ENCODE data around the gene SLC41A3.

The SLC41A3 gene

GRCh38 chr3:126107957-126108675 lies 24.2 kb upstream of the SLC41A3 start:
- H3K4me1 ChIP-seq (ENCODE audit: insufficient read depth, low read length) = peaks cover 21% of the 10 kb centered on the region
- H3K4me3 ChIP-seq (ENCODE audit: low read length) = no peak overlapping the region
- no peak overlapping the region for H2AFZ ChIP-seq (ENCODE audit: low read depth, low read length)
- H3K36me3 ChIP-seq (ENCODE audit: insufficient read depth, low read length) = no peaks in the 10 kb centered on the region
- no peaks in the 10 kb centered on the region for H3K27me3 ChIP-seq (ENCODE audit: insufficient read depth, low read length)
- no peaks in the 10 kb centered on the region for H3K9me3 ChIP-seq (ENCODE audit: low read length)

DNA sequence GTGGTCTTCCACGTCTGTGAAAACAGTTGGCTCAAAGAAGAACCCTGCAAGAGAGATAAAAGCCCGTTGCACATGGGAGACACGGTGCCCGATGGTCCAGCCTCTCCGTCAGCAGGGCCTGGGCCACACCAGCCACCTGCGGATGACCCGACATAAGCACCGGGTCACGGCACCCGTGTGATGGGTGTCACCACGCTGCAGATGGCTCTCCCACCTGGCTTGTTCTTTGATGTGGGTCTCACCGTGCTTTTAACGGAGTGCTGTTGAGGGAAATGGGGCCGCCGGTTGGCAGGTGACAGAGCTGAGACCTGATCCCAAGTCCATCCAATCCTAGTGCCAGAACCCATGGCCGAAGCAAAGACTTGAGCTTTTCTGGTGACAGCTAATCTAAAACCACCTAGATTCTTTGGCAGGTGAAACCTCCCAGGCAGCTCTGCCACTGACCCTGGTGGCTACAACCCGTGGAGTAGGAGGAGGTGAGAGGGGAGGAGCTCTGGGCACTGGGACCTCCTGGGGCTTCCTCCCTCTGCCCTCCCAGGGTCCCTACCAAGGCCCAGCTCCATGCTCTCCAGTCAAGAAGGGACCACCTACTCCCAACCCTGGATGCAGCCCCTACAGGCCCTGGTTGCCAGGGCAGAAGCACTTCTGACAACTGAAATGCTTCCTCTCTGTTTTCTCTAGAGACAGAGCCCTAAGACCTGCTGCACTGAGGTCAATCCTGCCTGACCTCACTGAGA lies 23.4 kb upstream of the SLC41A3 start:
- no peaks in the 10 kb centered on the region for H3K36me3 ChIP-seq (ENCODE audit: insufficient read depth, low read length)

GRCh38 chr3:126106336-126107202 lies 22.6 kb upstream of the SLC41A3 start:
- no peak overlapping the region for H3K4me3 ChIP-seq (ENCODE audit: low read length)
- no peaks in the 10 kb centered on the region for H3K9me3 ChIP-seq (ENCODE audit: low read length)
- H3K27me3 ChIP-seq (ENCODE audit: insufficient read depth, low read length) = no peaks in the 10 kb centered on the region
- H3K36me3 ChIP-seq (ENCODE audit: insufficient read depth, low read length) = no peaks in the 10 kb centered on the region
- H3K4me1 ChIP-seq (ENCODE audit: insufficient read depth, low read length) = peaks cover 16% of the 10 kb centered on the region
- H2AFZ ChIP-seq (ENCODE audit: low read depth, low read length) = no peak overlapping the region

More for the DNA sequence above, 23.4 kb upstream of the SLC41A3 start:
- H2AFZ ChIP-seq (ENCODE audit: low read depth, low read length) = no peak overlapping the region
- no peaks in the 10 kb centered on the region for H3K27me3 ChIP-seq (ENCODE audit: insufficient read depth, low read length)
- H3K4me3 ChIP-seq (ENCODE audit: low read length) = no peak overlapping the region
- peaks cover 16% of the 10 kb centered on the region for H3K4me1 ChIP-seq (ENCODE audit: insufficient read depth, low read length)
- H3K9me3 ChIP-seq (ENCODE audit: low read length) = no peaks in the 10 kb centered on the region

DNA sequence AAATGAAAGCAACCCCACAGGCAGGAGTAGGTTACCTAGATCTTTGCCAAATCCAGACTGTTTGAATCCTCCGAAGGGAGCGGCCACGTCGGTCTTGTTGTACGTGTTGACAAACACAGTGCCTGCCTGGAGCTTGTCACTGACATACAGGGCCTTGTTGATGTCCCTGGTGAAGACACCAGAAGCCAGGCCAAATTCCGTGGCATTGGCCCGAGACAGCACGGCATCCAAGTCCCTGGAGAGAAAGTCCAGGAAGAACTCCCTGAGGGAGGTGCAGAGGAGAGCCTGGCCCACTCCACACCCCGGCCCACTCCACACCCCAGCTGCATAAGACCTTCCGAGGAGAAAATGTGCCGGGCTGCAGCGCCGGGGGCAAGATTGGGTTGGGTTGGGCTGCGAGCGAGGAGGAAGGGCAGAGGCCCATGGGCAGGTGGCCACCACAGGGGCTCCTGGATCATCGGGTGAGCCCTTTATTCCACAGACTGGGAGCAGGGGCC lies 21.8 kb upstream of the SLC41A3 start:
- Histone ChIP-seq H2AFZ (ENCODE audit: low read depth, low read length) (no peak overlapping the region), H3K9me3 (ENCODE audit: low read length) (no peaks in the 10 kb centered on the region), H3K4me1 (ENCODE audit: insufficient read depth, low read length) (peaks cover 16% of the 10 kb centered on the region), H3K27me3 (ENCODE audit: insufficient read depth, low read length) (no peaks in the 10 kb centered on the region), H3K36me3 (ENCODE audit: insufficient read depth, low read length) (no peaks in the 10 kb centered on the region), H3K4me3 (ENCODE audit: low read length) (no peak overlapping the region)

DNA sequence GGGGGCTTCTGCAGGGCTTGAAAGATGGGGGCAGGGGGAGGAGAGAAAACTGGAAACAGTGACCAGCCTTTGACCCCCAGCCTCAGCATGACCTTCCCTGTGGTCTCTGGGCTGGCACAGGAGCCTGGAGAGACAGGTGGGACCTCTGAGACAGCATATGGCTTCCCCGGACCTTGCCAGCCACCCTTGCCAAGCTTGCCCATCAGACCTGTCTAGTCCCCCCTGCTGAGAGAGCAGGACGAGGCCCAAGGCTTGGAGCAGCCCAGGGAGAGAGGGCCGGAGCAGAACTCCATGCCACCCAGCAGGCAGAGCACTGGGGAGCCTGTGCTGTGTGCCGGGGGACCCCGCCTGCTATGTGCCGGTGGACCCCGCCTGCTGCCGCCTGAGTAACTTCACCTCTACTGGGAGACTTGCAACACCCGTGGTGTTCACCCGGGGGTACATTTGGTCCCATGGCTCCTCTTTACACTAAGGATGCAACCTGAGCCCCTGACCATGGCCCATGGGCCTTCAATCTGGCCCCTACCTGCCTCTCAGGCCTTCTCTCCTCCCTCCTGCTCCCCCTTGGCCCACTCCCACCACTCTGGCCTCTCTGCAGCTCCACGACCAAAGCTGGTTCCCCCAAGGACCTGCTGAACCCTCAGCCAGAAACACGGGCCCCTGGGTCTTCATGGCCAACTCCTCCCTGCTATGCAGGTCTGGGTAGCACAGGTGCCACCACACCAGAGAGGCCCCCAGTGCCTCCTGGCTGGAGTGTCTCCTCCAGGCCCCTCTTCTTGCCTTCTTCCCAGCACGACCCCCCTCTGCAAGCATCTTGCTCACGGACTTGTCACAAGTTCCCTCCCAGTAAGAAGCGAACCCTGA lies 21.1 kb upstream of the SLC41A3 start:
- no peak overlapping the region for H2AFZ ChIP-seq (ENCODE audit: low read depth, low read length)
- no peaks in the 10 kb centered on the region for H3K36me3 ChIP-seq (ENCODE audit: insufficient read depth, low read length)
- no peaks in the 10 kb centered on the region for H3K27me3 ChIP-seq (ENCODE audit: insufficient read depth, low read length)
- no peaks in the 10 kb centered on the region for H3K9me3 ChIP-seq (ENCODE audit: low read length)
- no peak overlapping the region for H3K4me3 ChIP-seq (ENCODE audit: low read length)
- H3K4me1 ChIP-seq (ENCODE audit: insufficient read depth, low read length) = peaks cover 16% of the 10 kb centered on the region

DNA sequence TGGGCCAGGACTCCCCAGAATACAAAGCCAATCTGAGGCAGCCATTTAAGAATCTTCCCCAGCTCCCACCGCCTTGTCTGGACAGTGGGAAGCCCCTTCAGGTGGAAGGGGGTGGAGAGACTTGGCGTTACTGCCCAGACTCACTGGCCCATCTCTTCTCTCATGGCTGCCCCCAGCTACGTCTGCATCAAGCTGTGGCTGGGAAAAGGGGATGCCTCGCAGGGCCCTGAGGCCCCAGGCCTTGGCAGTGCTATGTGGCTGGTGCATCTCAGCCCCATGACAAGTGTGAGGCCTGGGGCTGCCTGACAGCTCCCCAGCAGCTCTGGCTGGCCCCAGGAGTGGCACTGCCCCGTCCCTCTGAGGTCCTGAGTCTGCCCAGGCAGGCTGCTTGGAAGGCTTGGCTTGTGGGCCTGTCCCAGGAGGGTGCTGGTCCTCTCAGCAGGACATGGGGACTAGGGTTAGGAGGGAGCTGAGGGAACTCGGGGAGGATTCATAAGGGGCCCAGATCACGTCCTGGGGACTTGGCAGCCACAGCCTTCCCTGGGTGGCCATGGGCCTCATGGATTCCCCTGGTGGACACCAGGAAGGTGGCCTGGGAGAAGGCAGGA lies 20.2 kb upstream of the SLC41A3 start:
- Histone ChIP-seq H3K4me3 (ENCODE audit: low read length) (no peak overlapping the region), H3K4me1 (ENCODE audit: insufficient read depth, low read length) (peaks cover 16% of the 10 kb centered on the region), H3K36me3 (ENCODE audit: insufficient read depth, low read length) (no peaks in the 10 kb centered on the region), H3K27me3 (ENCODE audit: insufficient read depth, low read length) (no peaks in the 10 kb centered on the region), H2AFZ (ENCODE audit: low read depth, low read length) (no peak overlapping the region), H3K9me3 (ENCODE audit: low read length) (no peaks in the 10 kb centered on the region)

GRCh38 chr3:126103121-126104027 lies 19.4 kb upstream of the SLC41A3 start:
- Histone ChIP-seq H2AFZ (ENCODE audit: low read depth, low read length) (no peak overlapping the region), H3K9me3 (ENCODE audit: low read length) (no peaks in the 10 kb centered on the region), H3K4me3 (ENCODE audit: low read length) (no peak overlapping the region), H3K27me3 (ENCODE audit: insufficient read depth, low read length) (no peaks in the 10 kb centered on the region), H3K36me3 (ENCODE audit: insufficient read depth, low read length) (no peaks in the 10 kb centered on the region), H3K4me1 (ENCODE audit: insufficient read depth, low read length) (peaks cover 9% of the 10 kb centered on the region)

DNA sequence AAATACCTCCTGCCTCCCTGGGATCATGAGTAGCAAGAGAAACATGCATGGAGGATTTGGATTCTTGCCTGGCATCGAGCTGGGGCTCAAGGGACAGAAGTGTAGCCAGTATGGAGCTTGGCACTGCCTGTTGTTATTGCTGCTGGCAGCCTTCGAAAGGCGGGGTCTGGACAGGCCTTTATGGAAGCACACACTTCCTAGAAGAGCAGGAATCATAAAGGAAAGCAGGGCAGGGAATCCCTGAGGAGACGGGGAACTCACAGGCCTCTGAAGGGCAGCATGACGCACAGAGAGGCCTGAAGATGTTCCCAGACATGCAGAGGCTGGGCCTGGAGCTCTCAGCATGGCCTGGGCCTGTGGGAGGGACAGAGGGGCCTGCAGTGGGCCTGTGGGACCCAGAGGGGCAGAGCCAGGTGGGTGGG lies 18.6 kb upstream of the SLC41A3 start:
- no peak overlapping the region for H3K4me3 ChIP-seq (ENCODE audit: low read length)
- H3K9me3 ChIP-seq (ENCODE audit: low read length) = peaks cover under 1% of the 10 kb centered on the region
- no peaks in the 10 kb centered on the region for H3K36me3 ChIP-seq (ENCODE audit: insufficient read depth, low read length)
- peaks cover under 1% of the 10 kb centered on the region for H3K4me1 ChIP-seq (ENCODE audit: insufficient read depth, low read length)
- no peaks in the 10 kb centered on the region for H3K27me3 ChIP-seq (ENCODE audit: insufficient read depth, low read length)
- H2AFZ ChIP-seq (ENCODE audit: low read depth, low read length) = no peak overlapping the region

DNA sequence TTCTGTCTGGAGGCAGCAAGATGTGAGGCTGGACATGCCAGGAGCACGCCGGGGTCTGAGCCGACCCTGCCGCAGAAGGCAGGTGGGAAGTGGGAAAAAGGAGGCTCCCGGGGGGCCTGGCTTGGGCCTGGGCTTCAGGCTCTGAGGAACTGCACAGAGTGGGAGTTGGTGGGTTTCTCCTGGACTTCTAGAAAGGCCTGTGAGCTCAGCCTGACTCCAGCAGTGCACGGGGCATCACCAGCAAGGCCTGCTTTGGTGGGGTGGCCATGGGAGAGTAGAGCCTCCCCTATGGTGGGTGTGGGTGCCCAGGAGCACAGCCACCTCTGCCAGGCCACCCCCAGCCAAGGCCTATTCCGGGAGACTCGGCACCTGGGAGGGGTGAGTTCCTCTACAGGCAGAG lies 18.1 kb upstream of the SLC41A3 start:
- peaks cover 2% of the 10 kb centered on the region for H3K9me3 ChIP-seq (ENCODE audit: low read length)
- H3K4me3 ChIP-seq (ENCODE audit: low read length) = no peak overlapping the region
- H3K27me3 ChIP-seq (ENCODE audit: insufficient read depth, low read length) = no peaks in the 10 kb centered on the region
- H3K36me3 ChIP-seq (ENCODE audit: insufficient read depth, low read length) = no peaks in the 10 kb centered on the region
- no peak overlapping the region for H2AFZ ChIP-seq (ENCODE audit: low read depth, low read length)
- no peaks in the 10 kb centered on the region for H3K4me1 ChIP-seq (ENCODE audit: insufficient read depth, low read length)

DNA sequence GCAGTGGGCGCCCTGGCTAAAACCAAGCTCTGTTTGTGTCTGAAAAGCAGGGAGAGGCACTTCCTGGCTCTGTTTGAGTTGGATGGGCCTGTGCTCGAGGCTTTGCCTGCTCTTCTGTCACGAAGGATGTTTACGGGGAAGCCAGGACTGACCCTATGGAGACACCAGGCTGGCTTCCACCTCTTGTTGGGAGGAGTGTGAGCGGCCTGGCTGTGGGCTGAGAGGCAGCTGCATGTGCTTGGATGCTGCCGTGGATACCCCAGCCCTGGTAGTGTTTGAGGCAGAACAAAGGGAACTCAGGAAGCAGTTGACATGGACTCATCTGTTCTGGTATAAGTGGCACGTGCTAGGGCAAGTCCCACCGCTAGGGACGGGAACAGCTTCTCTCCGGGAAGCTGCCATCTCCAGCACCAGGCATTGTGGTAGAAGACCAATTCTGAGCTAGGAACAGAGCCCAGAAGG lies 17.6 kb upstream of the SLC41A3 start:
- Histone ChIP-seq H3K4me1 (ENCODE audit: insufficient read depth, low read length) (no peaks in the 10 kb centered on the region), H3K36me3 (ENCODE audit: insufficient read depth, low read length) (no peaks in the 10 kb centered on the region), H3K27me3 (ENCODE audit: insufficient read depth, low read length) (no peaks in the 10 kb centered on the region), H3K9me3 (ENCODE audit: low read length) (peaks cover 4% of the 10 kb centered on the region), H3K4me3 (ENCODE audit: low read length) (no peak overlapping the region), H2AFZ (ENCODE audit: low read depth, low read length) (no peak overlapping the region)

- H3K4me1 ChIP-seq (ENCODE audit: insufficient read depth, low read length) = no peaks in the 10 kb centered on the region
- H3K4me3 ChIP-seq (ENCODE audit: low read length) = no peak overlapping the region
- no peaks in the 10 kb centered on the region for H3K36me3 ChIP-seq (ENCODE audit: insufficient read depth, low read length)
- H3K9me3 ChIP-seq (ENCODE audit: low read length) = peaks cover 4% of the 10 kb centered on the region
- no peaks in the 10 kb centered on the region for H3K27me3 ChIP-seq (ENCODE audit: insufficient read depth, low read length)
- no peak overlapping the region for H2AFZ ChIP-seq (ENCODE audit: low read depth, low read length)
Measured at GRCh38 chr3:126100634-126101301, 16.8 kb upstream of the SLC41A3 start.

Measured in neuron (in vitro differentiated cells).